Activated CD4-positive, CD25-positive, alpha-beta regulatory T cell (primary cell): Measurements from ENCODE around the gene ATP8B4.

ENCODE experiments used
- DNase-seq, 4 experiments: peaks; one replicate each; lab custom pipeline; 2025; lab: John Stamatoyannopoulos, UW

ATP8B4 gene

DNA sequence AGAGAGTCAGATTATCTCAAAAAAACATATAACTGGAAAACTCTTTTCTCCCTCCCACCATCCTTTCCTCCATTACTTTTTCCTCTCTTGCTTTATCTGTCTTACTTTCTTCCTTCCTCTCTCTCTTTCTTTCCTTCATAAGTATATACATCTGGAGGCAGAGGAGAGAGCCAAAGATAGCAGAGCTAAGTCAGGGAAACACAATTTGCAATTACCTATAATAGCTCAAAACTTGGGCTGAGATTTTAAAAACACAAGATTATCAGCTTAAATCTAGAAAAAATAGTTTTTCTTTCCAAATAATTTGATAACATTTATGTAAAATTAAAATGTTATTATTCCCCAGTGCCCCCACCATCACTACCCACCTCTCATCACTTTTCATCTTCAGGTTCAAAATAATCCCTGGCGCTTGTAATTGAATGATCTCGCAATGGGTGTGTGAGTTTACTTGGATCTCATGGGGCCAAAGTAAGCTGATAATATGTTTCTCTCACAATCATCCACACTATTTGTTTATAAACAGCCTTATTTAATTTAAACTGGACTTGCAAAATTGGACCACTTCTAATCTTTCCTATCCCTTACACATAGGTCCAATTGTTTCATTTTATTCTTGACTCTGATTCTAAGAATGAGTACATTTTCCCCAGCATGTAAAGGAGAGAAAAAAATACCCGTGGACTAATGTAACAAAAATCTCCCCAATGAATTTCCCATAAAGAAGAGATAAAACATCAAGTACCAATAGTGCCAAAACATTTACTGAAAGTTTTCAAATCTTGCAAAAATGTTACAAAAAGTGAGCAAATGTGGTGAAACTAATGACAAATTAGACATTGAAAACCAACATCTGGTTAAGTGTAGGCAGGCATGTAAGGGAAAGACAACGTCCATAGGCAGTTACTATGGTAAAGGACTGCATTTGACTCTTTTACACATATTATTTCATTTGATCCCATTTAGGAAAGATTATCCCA lies 261.2 kb downstream of the ATP8B4 start:
- DNase-seq, result no peak

GRCh38 chr15:49855917-49856637 lies 263.0 kb downstream of the ATP8B4 start:
- DNase-seq, result no peak

DNA sequence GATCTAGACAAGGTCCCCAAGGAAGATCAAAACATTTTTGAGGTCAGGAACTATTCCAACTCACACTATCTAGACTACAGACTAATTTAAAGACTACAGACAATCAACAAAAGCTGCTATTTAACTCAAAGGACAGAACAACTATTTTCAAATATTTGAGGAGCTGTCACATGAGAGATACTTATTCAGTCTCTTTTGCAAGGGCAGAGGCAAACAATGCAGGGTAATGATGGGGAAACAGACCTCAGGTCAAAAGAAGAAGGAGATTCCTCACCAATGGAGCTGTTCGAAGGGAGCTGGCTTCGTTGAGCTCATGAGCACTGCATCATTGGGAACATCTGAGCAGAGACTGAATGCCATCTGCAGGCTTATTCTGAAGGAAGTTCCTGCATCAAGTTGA lies 266.3 kb downstream of the ATP8B4 start:
- no peak for DNase-seq

DNA sequence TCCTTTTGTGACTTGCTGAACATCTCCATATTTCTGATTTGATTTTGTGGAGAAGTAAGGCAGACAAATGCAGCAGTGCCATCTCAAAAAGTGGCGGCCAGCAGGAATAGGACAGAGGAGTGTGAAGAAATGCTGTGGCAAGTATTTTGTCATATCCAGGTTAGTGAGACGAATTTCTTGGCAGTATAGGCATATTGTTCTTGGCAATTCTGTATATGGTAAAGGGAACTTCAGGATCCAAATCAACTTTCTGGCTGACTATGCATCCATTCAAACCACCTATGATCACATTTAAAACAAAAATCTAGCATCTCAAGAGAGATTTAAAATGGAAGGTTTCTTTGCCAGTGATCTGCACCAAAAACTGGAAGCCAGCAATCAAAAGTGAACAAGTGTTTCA lies 270.2 kb downstream of the ATP8B4 start:
- no peak for DNase-seq

DNA sequence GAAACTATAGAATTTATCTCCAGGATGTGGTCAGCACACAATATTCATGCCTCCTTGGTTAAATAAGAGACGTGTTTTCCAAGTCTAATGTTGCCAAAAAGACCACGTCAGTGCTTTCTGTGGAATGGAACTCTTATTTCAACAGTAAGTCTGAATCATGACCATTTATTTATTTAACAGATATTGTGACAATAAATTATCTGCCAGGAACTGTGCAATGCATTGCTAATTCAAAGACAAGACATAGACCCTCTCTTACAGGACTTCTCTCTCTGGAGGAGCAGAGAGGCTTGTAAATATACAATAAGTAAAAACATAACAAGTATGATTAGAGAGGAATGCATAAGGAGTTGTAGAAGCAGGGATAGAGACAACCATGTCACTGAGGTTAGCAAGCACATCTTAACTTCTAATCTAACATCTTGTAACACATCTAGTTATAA lies 270.7 kb downstream of the ATP8B4 start:
- DNase-seq, result no peak

- no peak for DNase-seq
These were observed 271.4 kb downstream of the ATP8B4 start for GRCh38 chr15:49847423-49848281.

- no peak for DNase-seq
These were observed 274.6 kb downstream of the ATP8B4 start for GRCh38 chr15:49844390-49844789.

DNA sequence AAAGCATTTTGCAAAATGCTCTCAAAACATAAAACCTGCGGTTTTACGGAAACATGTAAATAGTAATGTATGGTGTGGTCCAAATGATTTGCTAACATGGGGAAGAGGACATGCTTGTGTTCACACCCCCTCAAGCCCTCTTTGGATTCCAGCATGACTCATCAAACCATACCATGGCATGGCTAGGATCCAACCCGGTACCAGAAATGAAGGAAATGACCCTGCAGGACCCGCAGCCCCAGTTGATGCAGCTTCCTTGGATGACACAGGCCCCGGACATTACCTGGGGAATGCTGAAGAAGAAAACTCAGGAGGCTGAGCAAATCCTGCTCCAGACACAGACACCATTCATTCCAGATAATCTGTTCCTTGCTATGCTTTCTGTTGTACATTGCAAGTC lies 275.3 kb downstream of the ATP8B4 start:
- DNase-seq, result no peak

DNA sequence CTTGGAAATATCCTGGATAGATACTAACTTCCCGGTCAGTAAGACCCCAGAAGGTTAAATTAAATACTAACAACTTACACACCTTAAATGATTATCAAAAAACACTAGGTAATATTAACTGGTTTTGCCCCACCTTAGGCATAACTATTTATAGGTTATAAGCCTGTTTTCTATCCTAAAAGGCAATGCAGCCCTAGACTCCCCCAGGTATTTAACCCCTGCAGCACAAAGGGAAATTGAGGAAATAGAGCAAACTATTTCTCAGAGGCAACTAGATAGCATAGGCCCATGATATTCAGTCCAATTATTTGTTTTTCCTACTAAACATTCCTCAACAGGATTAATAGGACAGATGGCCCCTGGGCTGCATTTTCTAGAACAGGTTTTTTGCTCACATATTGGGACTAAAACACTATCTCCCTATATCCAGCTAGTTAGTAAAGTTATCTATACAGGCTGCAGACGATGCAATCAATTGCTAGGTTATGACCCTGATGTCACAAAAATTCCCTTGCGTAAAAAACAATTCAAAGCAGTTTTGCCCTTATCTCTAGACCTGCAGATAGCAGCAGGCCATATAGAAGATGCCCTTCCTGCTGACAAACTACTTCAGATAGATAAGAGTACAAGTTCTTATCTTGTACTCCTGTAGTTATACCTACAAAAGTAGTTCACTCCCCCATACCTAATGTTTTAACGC lies 276.9 kb downstream of the ATP8B4 start:
- no peak for DNase-seq

DNA sequence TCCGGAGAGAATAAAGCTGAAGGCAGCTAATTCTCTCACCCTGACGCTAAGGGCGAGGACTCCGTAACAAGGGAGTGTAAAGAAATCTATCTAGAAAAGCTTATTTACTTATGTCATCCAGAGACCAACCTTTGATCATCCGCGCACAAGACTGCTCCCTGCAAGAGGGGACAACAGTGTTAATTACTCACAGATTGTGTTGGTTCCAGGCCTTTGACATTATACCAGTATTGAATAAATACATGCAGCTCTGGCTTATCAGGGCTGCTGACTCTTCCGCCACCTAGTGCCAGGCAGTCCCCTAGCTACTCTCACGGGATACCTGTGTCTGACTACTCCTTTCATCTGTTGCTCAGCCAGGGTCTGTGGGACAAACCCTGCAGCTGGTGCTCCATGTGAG lies 286.5 kb downstream of the ATP8B4 start:
- DNase-seq, result no peak

DNA sequence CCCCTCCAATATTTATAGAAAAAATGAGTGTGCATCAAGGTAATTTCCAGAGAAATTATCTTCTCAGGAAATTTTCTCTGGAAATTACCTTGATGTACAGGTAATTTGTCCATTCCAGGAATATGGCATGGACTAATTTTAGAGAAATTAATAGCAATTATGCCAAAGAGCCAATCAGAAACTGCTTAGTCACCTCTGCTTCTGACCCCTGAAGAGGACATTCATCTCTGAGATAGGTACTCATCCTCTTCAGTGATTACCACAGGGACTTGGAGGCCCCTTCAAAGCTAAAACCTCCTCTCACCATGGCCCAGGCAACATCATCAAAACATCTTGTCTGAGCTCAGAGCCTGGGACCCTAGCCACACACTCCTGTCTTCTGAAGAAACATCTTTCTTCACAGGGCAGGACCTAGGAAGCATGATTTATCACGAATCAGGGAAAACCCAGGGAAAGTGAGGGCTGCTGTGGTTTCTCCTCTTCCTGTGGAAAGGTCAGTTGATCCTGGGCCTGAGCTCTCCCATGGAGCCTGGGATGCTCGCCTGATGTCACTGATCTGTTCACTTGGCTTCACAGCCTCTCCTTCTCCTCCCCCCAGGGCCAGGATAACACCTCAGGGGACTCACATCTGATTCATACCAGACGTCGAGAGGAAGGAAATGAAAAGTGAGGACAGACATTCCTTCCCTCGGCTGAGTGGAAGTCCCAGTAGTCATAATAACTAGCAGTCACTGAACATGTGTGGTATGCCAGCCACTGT lies 287.6 kb downstream of the ATP8B4 start:
- DNase-seq, result no peak

- no peak for DNase-seq
These were observed 288.6 kb downstream of the ATP8B4 start for GRCh38 chr15:49830391-49830790.

- DNase-seq, result no peak
These were observed 291.7 kb downstream of the ATP8B4 start for GRCh38 chr15:49827311-49827710.

DNA sequence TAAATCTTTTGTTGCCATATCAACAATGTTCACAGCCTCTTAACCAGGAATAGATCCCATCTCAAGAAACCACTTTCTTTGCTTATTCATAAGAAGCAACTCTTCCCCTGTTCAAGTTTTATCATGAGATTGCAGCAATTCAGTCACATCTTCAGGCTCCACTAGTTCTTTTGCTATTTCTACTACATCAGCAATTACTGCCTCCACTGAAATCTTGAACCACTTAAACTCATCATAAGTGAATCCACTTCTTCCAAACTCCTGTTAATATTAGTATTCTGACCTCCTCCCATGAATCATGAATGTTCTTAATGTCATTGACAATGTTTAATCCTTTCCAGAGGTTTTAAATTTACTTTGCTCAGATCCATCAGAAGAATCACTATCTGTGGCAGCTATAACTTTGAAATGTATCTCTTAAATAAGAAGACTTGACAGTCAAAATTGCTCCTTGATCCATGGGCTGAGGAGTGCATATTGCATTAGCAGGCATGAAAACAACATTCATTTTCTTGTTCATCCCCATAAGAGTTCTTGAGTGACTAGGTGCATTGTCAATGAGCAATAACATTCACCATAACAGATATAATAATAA lies 292.3 kb downstream of the ATP8B4 start:
- no peak for DNase-seq

GRCh38 chr15:49824775-49825099 lies 294.3 kb downstream of the ATP8B4 start:
- DNase-seq, result no peak

- no peak for DNase-seq
These were observed 294.9 kb downstream of the ATP8B4 start for GRCh38 chr15:49823987-49824774.

DNA sequence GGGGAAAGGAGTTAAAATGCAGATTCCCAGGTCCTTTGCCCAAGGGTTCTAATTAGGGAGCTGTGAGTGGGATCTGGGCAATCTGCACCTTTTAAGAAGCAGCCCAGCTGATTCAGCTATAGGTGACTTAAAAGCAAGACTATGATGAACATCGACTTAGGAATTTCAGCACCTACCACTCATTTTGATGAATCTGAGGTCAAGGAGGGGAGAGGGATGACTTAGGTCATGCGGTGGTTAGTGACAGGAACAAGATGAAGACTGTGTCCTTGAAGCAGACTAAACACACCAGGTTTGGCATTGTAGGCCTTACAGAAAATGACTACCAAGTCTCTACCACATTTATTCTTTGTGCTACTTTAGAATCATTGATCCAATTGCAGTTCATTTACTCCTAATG lies 301.9 kb downstream of the ATP8B4 start:
- no peak for DNase-seq

DNA sequence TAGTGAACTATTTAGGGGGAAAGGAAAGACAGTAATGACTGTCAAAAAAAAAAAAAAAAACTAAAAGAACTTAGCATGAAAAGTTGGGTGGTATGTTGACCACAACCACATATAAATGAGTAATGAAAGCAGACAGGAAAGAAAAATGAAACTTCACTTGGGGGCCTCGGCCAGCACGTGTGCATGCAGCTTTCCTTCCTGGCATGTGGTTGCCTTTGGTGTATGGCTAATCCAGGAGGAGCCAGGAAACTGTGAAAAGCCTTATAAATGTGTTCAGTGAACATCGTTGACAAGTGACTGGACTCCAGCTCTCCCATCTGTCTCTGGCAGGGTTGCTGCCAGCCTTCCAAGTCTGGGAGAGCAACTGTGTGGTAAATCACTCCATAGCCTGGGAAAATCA lies 303.1 kb downstream of the ATP8B4 start:
- no peak for DNase-seq

DNA sequence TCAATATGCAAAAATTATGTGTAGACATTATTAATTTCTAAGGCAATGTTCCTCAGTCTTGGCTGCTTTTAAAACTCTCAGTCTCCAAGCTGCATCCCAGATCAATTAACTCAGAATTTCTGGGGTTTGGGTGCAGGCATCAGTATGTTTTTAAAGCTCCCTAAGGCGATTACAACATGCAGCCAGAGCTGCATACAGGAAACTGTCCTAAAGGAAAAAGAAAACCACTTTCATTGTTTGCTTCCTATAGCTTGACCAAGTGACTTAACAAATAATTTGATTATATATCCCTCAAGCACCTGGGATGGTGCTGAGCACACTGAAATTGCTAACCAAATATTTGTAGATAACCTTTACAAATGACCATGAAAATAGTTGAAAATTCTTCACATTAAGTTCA lies 303.5 kb downstream of the ATP8B4 start:
- DNase-seq, result no peak

DNA sequence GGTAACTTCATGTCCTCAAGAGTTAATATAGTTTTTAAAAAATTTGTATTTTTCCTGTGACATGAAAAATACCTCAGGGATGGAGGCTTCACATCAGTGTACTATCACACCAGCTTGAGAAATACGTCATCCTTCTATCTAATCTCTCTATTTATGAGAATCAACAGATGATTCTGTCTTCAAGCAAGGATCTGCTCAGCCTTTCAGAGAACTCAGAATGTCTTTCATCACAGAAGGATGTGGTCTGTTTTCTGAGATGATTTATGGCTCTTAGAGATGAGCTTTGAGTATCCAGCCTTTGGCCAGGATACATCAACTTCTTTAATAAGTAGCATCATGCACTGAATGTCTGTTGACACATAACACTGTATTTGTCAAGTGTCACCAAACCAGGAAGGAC lies 304.3 kb downstream of the ATP8B4 start:
- DNase-seq, result no peak
